Activated CD4-positive, alpha-beta T cell treated with anti-CD3 and anti-CD28 coated beads for 24 hours (primary cell): ENCODE measurements around the gene SPATA4.
A peak's percentile ranks its signal among the peaks of the same experiment; 100 is the strongest.
"Not testable (repeated sequence)": the region's sequence is repeated elsewhere in the genome, so short reads cannot be mapped to it uniquely, and the experiment has no call there.

Experiments used
- DNase-seq, 2 donors: peaks; one replicate each; pipeline ENCODE4 v3.0.0-alpha.2; 2020; ENCODE audit warnings: low read depth in 2 of 2

The SPATA4 gene

DNA sequence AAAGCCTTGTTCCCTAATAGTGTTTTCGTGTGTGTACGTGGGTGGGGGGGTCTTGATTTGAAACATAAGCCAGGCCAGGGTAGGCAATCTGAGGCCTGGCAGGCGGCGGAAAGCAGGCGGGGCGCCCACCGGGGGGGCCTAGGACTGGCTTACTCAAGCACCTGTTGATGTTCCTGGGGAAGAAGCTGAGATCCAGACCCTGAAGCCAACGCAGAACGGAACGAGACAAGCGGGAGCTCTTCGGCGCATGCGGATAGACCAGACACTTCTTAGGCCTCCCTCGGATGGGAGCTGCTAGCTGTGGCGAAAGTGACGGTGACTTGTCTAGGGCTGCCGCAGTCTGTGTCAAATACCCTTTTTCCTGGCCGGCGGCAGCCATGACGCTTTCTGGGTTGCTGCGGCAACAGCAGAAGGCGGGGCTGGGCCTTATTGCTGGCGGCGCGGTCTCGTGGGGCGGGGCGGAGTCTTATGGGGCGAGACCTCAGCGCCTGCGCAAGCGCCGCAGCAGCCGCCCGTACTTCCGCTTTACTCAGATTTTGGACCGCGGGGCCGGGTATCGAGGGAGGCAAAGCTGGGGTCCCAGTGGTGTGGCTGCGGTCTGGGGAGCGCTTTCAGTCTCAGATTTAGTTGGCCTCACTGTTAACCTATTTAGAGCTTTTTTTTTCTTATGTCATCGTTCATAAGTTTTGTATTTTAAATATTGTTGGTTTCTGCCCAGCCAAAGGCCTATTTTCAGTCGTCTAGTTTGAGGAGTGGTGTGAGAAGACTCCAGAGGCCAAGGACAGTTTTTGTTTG, at the start of gene SPATA4:
SPATA4 (minus strand) TSS at position 402 of the 795 bp plus-strand sequence; CDS start at position 379, 23 bp downstream.
- peak; percentile 89 to 90 for DNase-seq

DNA sequence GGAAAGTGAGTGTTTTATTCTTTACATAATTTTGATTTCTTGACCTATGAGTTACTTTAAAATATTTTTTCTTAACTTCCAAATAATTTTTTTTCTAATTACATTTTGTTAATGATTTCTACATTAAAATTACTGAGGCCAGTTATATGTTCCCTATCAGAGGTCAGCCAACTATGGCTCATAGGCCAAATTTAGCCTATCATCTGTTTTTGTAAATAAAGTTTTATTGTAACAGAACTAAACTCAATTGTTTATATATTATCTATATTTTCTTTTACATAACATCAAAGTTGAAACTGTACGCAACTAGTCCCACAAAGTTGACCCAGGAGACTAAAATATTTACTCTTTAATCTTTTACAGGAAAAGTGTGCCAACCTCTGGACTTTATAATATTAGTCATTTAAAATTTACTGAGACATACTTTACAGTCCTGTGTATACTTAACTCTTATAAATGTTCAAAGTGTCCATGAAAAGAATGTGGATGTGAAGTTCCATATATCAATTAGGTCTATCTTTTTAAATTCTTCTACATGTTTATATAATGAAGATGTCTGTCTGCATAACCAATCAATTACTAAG, 47.5 kb upstream of the SPATA4 start:
- DNase-seq = no peak

DNA sequence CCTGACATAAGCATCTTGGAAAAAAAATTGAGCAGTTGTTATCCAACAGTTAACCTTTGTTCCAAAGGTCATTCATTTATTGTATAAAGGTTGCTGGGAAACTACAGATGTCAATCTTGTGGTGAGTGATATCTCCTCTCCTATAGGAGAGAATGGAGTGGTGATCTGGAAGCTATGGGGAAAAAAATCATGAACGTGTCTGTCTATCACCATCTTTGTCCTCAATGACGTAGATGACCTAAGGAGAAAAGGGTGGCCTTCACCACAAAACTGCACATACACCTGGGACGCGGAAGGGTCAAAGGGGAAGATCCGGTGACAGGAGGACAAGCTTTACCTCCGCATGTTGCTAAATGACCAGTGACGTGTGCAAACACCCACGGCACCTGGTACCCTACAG, 46.3 kb upstream of the SPATA4 start:
- DNase-seq = no peak

DNA sequence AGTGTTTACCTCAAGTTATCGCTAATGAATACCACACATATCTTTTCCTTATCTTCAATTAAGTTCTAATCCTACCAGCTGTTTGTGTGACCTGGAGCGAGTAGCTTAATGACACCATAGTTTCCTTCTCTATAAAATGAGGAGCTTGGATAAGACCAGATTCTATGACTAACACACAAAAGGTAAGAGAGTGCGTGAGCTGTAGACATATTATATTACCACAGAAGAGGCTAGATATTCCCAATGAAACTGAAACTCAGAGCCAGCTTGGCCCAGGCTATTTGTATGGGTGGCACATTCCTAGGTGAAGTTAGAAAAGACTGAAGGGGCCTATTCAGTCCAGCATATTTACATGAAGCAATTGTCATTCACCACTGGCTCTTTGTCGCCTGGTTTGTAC, 43.4 kb upstream of the SPATA4 start:
- DNase-seq = no peak

DNA sequence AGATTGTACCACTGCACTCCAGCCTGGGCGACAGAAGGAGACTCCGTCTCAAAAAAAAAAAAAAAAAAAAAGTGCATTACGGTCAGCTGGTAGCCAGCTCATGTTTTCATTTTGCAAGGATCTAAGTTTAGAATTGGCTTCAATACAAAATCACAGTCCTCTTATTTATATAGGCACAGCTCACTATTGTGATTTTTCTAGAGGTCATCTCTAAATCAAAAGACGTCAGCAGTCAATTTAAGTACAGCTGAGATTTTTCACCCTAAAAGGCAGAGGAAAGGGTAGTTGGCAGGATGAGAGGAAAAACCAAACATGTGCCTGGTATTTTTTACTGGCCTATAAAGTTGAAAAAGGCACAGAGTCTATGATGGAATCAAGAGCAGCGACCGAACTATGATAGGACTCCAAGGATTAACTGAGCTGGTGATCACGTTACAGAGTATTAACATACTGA, 42.8 kb upstream of the SPATA4 start:
- DNase-seq = no peak

DNA sequence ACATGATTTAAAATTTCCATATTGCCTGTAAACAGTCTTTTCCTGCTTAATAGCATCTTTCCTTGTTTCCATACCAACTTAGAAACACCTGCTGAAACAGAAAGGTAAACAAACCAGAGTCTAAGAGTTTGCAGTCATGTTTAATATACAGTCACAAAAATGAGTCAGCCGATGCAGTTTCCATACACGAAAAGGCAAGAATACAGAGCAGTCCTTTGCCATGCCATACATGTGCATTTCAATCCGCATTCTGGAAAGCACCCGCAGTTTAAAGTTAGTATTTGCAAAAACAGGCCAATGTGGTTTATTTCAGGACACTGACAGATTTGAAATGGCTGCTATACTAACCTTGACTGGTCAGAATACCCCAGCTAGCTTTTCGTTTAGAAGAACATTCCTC, 41.6 kb upstream of the SPATA4 start:
- no peak for DNase-seq

DNA sequence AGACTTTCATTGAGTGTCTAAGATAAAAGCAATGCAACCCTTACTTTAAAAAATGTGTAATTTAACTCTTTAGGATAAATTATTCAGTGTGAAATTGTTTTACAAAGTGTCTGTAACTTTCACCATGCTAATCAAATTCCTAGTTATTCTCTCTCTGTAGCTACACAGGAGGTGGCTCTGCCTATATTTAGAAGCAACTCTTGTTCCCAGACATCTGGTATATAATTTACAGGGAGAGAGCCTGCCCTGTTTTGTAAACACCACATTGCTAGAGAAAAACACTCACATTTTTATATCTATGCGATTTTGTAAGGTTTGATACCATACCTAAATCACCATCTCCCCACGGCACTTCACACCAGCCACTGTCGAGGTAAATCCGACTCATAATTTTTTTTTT, 35.5 kb upstream of the SPATA4 start:
- no peak for DNase-seq

DNA sequence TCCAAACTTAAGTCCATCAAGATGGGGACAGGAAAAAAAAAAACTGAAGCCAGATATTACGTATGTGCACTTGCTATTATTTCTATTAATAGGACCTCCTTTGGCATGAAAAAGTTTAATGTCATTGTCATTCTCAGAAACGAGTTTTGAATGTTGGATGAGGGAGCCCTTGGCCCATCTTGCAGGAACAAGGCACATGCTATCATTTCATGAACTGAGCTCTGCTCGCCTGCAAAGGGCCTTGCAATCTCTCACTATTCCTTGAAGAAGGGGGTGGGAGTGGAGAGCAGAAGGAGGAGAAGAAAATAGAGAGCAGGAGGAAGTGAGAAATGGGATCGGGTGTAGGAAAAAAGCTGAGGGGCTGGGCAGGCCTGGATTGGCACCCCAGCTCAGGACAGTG, 34.3 kb upstream of the SPATA4 start:
- no peak for DNase-seq

DNA sequence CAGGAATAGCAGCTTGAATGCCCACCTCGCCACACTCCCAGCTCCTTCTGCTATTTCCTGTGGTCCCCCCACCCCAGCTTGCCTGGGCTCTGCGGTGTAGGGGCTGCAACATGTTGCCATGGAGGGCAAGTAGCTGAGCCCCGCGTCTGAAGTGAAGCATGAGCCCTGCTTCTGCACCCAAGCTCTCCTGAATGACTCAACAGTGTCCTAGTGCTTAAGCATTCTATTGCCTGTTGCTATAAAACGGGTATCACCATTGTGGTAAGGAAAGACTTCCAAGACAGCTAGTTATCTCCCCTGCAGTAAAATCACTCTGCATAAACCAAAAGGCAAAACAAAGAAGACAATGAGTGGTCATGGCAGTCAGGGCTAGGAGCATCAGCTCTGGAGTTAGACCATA, 31.4 kb upstream of the SPATA4 start:
- DNase-seq = no peak

DNA sequence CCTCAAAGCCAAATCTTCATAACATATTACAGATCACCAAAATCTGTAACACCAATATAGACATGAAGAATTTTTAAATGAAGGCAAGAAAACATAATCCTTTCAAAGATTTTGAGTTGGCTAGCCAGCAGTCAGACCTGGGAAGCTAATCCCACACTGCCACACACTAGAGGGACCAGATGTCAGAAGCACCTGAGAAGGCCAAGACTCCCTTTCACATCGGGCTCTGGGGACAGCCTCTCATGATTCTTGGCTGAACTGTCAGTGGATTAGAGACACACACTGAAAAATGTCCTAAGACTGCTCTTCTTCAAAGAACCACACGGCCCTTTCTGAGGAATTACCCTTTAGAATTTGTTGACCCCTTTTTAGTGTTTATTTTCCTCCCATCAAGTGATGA, 28.2 kb upstream of the SPATA4 start:
- DNase-seq = no peak

DNA sequence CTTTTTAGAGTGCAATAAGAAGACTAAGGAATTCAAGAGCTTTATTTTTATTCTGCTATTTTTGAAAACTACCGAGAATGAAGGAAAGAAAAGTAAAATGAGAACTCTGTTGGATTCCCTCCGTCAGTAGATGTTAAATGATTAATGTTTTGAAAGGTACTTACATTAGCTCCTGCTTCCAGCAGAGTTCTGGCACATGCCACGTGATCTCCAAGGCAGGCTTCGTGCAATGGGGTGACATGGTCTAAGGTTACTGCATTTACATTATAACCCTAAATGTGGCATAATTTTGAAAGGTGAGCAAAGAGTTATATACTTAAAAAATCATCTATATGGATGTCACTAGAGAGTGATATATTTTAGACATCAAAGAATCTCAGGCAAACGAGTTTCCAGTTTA, 26.8 kb upstream of the SPATA4 start:
- no peak for DNase-seq

DNA sequence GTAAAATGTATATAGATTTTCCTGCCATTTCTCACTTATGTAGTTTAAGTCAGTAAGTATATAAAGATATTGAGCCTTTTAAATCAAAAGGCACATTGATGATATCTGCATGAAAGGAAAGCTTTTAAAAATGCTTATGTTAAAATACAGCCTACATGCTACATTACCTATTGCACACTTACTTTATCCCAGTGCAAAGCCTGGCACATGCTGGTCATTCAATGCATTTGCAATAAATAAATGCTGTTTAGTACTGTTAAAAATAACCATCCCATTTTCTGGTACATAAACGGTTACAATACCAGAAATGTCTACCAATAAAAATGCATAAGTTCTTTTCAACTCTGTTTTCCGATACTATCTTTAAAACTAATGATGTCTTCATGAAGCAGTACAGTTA, 22.1 kb upstream of the SPATA4 start:
- DNase-seq = no peak

DNA sequence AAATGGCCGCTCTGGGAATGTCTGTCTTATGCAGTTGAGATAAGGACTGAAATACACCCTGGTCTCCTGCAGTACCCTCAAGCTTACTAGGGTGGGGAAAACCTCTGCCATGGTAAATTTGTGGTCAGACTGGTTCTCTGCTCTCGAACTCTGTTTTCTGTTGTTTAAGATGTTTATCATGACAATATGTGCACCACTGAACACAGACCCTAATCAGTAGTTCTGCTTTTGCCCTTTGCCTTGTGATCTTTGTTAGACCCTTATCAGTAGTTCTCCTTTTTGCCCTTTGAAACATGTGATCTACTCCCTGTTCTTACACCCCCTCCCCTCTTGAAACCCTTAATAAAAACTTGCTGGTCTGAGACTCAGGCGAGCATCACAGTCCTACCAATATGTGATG, 17.0 kb upstream of the SPATA4 start:
- not testable (repeated sequence) for DNase-seq

DNA sequence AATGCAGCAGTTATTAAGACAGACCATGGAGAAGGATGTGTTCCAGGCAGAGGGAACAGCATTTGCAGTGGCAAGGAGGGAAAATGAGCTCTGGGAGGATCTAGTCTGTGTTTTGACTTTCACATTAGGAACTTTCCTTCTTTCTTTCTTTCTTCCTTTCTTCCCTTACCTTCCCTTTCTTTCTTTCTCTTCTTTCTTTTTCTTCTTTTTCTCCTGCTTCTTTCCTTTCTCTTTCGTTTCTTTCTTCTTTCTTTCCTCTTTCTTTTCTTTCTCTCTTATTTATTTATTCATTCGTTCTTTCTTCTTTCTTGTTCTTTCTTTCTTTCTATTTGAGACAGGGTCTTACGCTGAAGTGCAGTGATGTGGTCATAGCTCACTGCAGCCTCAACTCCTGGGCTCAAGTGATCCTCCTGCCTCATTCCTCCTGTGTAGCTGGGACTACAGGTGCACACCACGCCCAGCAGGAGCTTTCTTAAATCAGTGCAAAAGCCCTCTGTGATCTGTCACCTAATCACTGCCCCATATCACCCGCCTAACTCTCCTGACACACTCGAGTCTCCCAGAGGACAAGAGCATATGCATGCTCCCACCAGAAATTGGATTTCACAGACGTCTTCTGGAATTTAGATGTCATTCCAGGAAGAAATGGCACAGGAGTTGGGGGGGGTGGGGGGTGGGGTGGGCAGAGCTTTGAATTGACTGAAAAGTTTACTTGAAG, 15.4 kb upstream of the SPATA4 start:
- DNase-seq = no peak

DNA sequence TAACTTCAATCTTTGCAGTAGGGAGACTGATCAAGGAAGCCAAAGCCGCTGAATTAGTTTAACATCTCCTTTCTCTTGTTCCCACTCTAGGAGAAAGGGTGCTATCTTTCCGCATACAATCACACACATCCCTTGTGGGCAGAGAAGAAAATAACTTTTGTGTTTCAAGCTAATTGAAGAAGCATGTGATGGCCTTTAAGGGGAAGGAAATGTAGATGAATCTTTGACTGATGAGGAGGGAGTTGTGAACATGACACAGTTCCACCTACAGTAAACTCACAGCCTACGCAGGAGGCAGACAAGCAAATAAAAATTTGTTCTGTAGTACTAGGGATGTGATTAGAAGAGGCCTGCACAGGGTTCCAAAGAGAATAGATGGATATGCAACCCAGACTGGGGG, 14.7 kb upstream of the SPATA4 start:
- no peak for DNase-seq

DNA sequence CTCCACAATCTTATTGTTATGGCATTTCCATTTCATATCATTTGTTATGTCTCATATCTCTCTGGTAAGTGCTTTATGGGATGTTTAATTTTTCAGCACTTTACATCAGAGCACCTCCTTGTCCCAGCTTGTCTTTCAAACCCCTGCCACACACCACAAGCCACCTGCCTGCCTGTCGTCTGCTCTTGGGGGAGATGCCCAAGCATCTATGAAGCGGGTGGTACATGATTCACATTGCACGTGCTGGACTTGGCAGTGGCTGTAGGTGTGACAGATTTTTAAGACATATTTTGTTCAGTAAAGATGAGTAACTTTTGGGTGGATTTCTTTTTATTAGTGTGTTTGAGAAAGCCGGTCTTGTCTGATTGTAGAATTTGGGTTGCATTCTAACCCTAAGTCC, 14.2 kb upstream of the SPATA4 start:
- DNase-seq = no peak

DNA sequence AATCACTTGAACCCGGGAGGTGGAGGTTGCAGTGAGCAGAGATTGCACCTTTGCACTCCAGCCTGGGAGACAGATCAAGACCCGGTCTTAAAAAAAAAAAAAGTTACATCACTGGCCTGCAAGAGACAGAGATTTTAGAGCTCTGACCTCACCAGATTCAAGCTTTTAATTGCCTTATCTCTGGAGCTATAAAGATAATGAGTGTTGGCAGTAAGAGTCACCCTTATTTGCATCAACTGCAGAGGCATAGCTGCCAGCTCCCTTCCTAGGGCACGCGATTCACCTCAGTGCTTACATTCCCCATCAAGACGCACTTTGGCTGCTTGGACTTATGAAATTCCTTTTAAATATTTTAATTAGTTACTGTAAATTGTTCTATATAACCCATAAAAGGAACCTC, 12.5 kb upstream of the SPATA4 start:
- DNase-seq = no peak

DNA sequence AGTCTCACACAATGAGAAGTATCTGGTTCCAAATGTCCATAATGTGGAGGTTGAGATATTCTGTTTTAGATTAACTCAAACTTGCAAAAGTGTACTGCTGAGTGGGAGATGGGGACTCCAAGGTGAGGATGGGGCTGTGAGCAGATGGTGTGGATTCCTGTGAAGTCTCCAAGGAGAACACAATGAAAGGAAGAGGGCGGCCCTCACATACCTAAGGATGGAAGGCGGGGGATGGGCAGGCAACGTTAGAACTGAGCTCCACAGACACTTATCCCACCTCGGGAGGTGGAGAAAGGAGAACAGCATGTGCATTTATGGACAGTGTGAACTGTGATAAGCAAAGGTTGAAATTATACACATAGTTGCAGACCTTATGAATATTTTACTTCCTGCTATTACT, 9.9 kb upstream of the SPATA4 start:
- DNase-seq = no peak

DNA sequence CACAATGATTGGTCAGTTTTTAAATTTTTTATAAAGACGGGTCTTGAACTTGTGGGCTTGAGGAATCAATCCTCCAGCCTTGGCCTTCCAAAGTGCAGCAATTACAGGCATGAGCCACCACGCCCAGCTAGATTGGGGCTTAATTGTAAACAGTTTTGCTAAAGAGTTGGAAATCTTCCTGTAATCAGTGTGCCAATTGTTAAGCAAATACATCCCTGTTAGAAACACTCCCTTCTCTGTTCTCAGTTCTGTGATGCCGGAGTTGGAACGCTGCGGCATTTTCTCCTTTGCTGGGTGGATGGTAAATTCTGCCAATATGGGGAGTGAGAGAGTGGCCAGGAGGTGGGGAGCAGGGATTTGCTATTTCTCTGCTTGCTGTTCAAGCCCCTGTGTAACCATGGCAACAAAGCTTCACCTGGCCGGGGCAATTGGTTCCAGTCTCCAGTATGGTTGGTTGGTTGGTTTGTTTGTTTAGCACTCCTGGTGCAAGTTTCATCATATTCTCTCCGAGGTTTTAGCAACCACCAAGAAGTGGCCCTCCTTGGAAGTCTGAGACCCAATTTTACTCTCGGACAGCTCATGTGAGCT, 3.0 kb upstream of the SPATA4 start:
- no peak for DNase-seq

DNA sequence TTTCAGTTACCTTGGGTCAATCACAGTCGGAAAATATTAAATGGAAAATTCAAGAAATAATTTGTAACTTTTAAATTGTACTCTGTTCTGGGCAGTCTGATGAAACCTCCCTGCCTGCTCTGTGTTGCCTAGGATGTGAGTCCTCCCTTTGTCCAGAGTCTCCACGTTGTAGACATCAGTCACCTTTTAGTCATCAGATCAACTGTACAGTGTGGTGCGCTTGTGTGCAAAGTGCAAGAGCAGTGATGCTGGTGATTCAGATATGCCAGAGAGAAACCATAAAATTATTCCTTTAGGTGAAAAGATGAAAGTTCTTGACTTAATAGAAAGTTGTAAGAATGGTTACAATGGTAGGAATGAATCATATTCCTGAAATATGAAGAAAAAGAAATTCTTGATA, 1.4 kb downstream of the SPATA4 start:
- peak in 1 of 2 donors; percentile 15 for DNase-seq

DNA sequence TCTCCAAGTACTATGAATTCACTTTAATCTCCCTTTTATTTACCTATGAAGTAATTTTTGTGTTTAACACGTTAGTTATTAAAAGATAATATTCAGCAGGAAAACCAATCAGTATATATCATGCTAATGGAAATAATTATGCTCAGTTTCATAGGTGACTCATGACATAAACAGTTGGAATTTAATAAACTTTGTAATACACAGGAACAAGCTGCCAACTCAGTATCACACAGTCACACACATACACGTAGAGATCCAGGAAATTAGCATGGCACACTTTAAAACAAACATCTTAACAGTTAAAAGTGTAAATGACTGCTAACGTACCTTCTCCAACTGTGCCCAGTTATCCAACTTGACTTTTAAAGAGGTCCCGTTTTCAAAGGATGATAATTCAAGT, 2.3 kb downstream of the SPATA4 start:
- DNase-seq = no peak

DNA sequence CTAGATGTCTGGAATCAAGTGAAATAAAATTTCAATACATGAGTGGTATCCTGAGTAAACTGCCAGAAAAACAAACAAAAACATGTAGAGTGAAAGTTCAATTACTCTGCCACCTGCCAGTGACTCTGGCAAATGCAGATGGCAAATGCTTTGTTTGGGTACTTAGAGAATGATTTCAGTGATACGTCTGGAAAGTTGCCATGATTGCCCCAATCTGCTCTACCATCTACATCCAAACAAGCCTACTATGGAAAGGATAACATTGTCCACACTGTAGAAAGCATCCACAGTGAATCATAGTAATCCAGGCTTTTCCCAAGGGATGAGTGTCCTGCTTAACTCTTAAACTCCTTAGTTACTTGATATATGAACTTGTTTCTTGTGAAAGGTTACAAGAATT, 3.4 kb downstream of the SPATA4 start:
- DNase-seq = no peak
